GM18508 (cell line): ENCODE results near the gene VWDE.

Source experiments
- ATAC-seq: cut with Tn5 transposase; IDR thresholded peaks from one replicate; pipeline ENCODE4 v1.9.1; 2021; ENCODE audit warnings: moderate number of reproducible peaks; ENCODE audit not compliant: insufficient read depth, unreplicated experiment

The VWDE gene

DNA sequence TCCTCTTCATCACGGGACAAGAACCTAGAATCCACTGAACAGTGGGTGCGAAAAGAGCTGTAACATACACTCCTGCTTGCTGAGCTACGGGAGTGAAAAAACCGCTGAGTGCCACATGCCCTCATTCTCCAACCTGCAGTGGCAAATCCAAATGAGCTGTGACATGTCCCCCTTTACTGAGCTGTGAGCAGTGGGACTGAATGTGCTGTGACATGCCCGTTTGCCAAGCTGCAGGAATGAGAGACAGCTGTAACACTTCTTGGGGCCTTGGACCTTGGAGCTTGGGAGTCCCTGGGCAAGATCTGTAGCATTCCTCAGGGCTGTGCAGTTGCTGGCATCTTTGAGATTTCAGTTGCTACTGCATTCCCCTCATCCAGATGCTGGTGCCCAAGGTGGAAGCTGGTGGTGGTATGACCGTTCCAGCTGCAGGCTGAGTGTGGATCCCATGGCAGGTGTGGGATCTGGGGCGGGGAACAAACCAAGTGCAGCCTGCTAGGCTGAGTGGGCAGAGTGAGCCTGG lies 107.6 kb downstream of the VWDE start:
- ATAC-seq: no peak

DNA sequence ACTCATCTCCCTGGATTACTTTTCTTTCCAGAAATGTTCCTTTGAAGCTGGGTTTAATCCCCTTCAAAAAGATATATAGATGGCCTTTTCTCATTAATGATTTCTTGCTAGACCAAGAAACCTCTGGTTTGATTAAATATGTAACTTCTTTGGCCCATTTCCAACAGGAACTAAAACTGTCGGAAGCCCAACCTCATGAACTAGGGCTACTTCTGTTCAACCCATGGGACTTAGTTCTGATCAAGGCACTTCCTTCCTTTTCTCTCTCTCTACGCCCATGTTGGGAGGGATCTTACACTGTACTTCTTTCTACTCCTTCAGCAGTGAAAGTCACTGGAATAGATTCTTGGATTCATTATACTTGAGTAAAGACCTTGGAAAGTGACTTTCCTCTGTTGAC lies 109.0 kb downstream of the VWDE start:
- ATAC-seq: no peak

DNA sequence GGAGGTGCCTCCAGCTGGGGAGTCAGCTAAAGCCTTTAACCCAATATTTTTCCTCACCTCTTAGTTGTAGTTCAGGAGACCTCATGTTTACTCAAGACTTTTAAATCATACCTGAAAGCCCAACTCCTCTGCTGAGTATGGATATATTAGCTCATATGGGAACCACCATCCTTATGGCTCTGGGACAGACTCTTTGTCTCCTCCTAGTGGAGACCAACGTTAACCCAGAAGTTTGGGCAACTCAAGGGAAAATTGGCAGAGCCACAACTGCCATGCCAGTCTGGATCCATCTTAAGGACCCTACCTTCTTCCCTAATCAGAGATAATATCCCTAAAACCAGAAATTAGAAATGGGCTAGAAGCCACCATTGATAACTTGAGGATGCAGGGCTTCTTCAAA lies 111.8 kb downstream of the VWDE start:
- no peak for ATAC-seq

DNA sequence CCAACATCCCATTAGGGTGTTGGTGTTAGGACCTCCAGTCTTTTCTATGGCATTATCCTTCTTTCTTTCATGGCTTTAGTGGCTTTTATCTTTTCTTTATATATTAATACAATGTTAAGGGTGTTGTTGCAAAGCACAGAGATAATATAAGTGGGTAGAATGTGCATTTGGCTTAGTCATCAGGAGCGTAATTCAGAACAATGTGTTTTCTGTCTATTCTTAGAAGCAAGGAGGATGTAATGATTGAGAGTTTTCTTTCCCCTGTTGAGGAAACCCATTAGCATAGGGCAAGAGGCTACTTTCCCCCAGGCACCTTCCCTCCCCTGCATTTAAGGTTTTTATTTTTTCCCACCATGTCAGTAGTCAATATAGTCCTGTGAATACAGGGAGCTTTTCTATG lies 112.9 kb downstream of the VWDE start:
- ATAC-seq: no peak

DNA sequence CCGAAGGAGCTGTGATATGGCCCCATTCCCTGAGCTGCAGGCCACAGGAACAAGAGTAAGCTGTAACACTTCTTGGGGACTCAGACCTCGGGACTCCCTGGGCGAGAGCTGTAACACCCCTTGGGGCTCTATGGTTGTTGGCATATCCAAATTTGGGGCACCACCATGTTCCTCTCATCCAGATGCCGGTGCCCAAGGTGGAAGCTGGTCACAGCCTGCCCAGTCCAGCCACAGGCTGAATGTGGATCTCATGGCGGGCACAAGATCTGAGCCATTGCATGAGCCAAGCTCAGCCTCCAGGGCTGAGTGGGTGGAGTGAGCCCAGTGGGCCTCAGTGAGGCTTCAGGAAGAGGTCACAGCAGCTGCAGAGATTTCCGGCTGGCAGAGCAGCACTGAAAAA lies 113.7 kb downstream of the VWDE start:
- ATAC-seq: no peak

DNA sequence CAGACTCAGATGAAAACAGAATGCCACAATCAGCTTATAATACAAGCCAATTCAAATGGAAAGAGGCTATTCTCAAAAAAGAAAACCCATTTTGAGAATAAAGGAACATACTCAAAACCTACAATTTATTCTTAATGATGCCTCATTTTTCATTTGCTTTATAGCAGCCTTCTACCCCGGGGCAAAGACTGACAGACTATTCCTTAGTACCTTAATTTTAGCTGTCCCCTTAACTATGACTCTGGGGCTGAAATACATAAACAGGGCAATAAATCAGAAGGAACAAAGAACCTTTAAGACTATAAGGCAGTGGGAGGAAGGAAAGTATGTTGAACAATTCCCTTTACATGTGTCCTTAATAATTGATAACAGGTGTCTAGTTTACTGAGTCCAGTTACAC lies 115.8 kb downstream of the VWDE start:
- ATAC-seq: no peak

DNA sequence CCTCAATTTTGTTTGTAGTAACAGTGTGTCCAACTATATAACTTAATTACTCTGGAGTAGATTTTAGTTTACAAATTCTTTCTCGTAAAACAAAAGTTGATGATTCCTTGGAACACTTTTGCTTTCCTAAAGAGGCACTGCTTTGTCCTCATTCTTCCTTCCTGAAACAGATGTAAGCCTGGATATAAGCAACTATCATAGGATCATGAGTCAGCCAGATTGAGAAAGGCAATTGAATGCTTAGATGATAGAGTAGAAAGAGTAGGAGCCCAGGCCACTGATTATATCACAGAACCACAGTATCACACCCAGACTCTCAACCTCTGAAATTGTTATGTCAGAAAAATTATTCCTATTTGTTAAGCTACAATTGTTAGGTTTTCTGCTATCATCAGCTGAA lies 122.6 kb downstream of the VWDE start:
- no peak for ATAC-seq
